Brain microvascular endothelial cell (primary cell): ENCODE measurements around the gene TCERG1.

Experiments used
- DNase-seq: peaks from one replicate; pipeline ENCODE4 v3.0.0-alpha.2; 2020
- H3K27ac ChIP-seq: fragments of 250-450 bp; sonication (Bioruptor Pico); 2 replicates; pipeline ENCODE4 v1.5.1; 2020; ENCODE audit warnings: mild to moderate bottlenecking, moderate library complexity
- H3K27me3 ChIP-seq: fragments of 250-450 bp; sonication (Bioruptor Pico); replicated peaks from 2 replicates; pipeline ENCODE4 v1.5.1; 2020; ENCODE audit warnings: mild to moderate bottlenecking
- H3K36me3 ChIP-seq: fragments of 250-450 bp; sonication (Bioruptor Pico); replicated peaks from 2 replicates; pipeline ENCODE4 v1.5.1; 2020; ENCODE audit warnings: mild to moderate bottlenecking
- H3K4me3 ChIP-seq: 2 replicates; pipeline ENCODE4 v1.5.1; 2011; ENCODE audit warnings: low read depth, mild to moderate bottlenecking, control low read depth, low read length, moderate library complexity
- in situ Hi-C: cut with HindIII; loops from 2 replicates; pipeline ENCODE4 v1.10.0; 2017; ENCODE audit warnings: low sequenced_read_pairs, low pct_ligation_motif_present
- TF ChIP-seq, protein P1 (sequence below): IDR thresholded peaks from 2 replicates; pipeline ENCODE4 v1.5.1; 2011; ENCODE audit warnings: low read depth, mild to moderate bottlenecking, moderate library complexity, low read length, control low read depth, inconsistent platforms; ENCODE audit errors: missing control alignments

Gene TCERG1

GRCh38 chr5:146457431-146457830, 10.3 kb downstream of the TCERG1 start:
- no peak overlapping the region for H3K27ac ChIP-seq
- no peaks in the 10 kb centered on the region for H3K27me3 ChIP-seq
- TF ChIP-seq, protein P1, sequence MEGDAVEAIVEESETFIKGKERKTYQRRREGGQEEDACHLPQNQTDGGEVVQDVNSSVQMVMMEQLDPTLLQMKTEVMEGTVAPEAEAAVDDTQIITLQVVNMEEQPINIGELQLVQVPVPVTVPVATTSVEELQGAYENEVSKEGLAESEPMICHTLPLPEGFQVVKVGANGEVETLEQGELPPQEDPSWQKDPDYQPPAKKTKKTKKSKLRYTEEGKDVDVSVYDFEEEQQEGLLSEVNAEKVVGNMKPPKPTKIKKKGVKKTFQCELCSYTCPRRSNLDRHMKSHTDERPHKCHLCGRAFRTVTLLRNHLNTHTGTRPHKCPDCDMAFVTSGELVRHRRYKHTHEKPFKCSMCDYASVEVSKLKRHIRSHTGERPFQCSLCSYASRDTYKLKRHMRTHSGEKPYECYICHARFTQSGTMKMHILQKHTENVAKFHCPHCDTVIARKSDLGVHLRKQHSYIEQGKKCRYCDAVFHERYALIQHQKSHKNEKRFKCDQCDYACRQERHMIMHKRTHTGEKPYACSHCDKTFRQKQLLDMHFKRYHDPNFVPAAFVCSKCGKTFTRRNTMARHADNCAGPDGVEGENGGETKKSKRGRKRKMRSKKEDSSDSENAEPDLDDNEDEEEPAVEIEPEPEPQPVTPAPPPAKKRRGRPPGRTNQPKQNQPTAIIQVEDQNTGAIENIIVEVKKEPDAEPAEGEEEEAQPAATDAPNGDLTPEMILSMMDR: no peak
- in situ Hi-C loops: no loop called here
- H3K4me3 ChIP-seq: no peak overlapping the region
- DNase-seq: no peak
- H3K36me3 ChIP-seq: peaks cover 24% of the 10 kb centered on the region

GRCh38 chr5:146458894-146459293, 11.8 kb downstream of the TCERG1 start:
- H3K36me3 ChIP-seq: peaks cover 30% of the 10 kb centered on the region
- DNase-seq: no peak
- H3K27me3 ChIP-seq: no peaks in the 10 kb centered on the region
- no peak overlapping the region for H3K4me3 ChIP-seq
- in situ Hi-C loops: no loop called here
- H3K27ac ChIP-seq: no peak overlapping the region
- TF ChIP-seq, protein P1: no peak

GRCh38 chr5:146461319-146461718, 14.2 kb downstream of the TCERG1 start:
- no peak overlapping the region for H3K4me3 ChIP-seq
- in situ Hi-C loops: no loop called here
- peaks cover 35% of the 10 kb centered on the region for H3K36me3 ChIP-seq
- no peak for DNase-seq
- peak overlapping the region; percentile 22 for H3K27ac ChIP-seq
- TF ChIP-seq, protein P1: no peak
- no peaks in the 10 kb centered on the region for H3K27me3 ChIP-seq

DNA sequence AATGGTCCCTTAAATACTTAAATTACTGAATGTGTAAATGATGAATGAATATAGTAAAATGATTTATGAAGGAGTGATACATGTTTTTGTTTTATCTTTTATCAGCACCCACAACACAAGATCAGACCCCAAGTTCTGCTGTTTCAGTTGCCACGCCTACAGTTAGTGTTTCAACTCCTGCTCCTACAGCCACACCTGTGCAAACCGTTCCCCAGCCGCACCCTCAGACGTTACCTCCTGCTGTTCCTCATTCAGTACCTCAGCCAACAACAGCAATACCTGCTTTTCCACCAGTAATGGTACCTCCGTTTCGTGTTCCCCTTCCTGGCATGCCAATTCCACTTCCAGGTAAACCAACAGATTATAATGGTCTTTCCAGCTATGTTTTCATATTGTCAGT, 16.3 kb downstream of the TCERG1 start:
- Histone ChIP-seq H3K36me3 (peaks cover 21% of the 10 kb centered on the region), H3K27ac (no peak overlapping the region), H3K4me3 (no peak overlapping the region), H3K27me3 (no peaks in the 10 kb centered on the region)
- no peak for DNase-seq
- in situ Hi-C loops: no loop called here
- TF ChIP-seq, protein P1: no peak

- DNase-seq: no peak
- TF ChIP-seq, protein P1: peak; percentile 50
- in situ Hi-C loops: no loop called here
These were observed 19.6 kb downstream of the TCERG1 start for GRCh38 chr5:146466521-146467349.

More at GRCh38 chr5:146466521-146467349, 19.6 kb downstream of the TCERG1 start:
- no peaks in the 10 kb centered on the region for H3K27me3 ChIP-seq
- H3K4me3 ChIP-seq: no peak overlapping the region
- peaks cover 34% of the 10 kb centered on the region for H3K36me3 ChIP-seq
- H3K27ac ChIP-seq: no peak overlapping the region
